HG03159 (cell line): ENCODE data around the gene YLPM1.

Source experiments
- ATAC-seq: cut with Tn5 transposase; IDR thresholded peaks from one replicate; pipeline ENCODE4 v1.9.1; 2021; ENCODE audit warnings: mild to moderate bottlenecking, moderate library complexity; ENCODE audit not compliant: unreplicated experiment

Gene YLPM1

DNA sequence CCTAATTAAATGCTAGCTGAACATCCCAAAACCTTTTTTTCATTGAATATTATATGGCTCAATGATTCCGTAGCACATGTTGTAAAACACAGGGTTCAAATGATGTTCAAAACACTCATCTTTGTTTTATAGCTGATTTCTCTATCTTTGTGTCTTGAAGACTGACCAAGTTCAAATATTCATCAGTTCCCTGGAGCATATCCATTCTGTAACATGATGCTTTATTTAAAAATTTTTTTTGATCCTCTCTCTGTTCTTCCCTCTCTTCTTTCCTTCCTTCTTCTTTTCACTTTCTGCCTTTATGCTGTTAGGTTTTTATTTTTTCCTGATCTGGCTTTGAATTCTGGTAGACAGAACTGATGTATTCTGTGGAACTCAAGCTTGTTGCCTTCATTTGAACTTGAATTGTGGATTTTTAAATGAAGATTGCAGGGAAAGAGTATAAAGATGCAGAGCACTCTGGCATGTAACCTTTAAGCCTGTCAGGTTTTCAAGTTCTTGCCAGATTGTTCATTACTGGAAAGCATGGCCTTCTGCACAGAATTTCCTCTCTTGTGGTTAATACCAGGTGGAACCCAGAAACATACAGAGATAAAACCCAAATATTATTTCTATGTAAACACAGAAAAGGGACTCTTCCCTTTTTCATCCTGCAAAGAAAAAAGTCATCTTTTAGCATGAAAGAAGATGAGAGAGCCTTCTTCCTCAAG, 73.3 kb downstream of the YLPM1 start:
- no peak for ATAC-seq

DNA sequence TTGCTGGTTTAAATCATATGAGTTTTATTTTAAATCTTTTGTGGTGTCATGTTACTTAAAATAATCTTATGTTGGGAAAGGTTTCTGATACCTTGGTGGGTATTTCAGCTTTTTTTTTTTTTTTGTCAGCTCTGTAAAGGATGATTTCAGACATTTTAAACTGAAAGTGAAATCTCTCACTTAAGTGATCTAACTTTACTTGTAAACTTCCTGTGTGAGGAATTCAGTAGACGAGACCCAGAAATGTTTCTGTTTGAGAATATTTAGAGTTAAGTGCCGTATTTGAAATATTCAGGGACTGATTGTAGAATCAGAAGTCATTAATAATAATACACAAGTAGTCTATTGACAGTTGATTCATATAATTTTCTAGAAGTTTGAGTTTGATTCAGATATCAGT, 75.0 kb downstream of the YLPM1 start:
- ATAC-seq: no peak

DNA sequence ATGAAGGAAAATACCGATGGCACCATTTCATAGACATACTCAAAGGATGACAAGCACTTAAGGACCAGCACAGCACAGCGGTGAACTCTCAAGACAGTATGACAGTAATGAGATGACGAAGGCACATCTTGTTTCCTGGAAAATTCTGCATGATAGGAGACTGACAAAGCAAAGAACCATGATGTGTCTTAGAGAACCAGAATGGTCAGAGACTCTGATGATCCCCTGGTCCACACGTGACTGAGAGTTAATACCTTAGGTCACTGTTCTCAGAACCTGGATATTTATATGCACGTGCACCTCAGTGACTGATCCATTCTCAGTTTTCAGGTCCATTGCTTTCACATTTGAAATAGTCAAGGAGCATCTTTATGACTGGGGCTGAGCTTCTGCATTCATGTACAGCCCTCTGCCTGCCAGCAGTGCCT, 77.5 kb downstream of the YLPM1 start:
- peak; percentile 58 for ATAC-seq

DNA sequence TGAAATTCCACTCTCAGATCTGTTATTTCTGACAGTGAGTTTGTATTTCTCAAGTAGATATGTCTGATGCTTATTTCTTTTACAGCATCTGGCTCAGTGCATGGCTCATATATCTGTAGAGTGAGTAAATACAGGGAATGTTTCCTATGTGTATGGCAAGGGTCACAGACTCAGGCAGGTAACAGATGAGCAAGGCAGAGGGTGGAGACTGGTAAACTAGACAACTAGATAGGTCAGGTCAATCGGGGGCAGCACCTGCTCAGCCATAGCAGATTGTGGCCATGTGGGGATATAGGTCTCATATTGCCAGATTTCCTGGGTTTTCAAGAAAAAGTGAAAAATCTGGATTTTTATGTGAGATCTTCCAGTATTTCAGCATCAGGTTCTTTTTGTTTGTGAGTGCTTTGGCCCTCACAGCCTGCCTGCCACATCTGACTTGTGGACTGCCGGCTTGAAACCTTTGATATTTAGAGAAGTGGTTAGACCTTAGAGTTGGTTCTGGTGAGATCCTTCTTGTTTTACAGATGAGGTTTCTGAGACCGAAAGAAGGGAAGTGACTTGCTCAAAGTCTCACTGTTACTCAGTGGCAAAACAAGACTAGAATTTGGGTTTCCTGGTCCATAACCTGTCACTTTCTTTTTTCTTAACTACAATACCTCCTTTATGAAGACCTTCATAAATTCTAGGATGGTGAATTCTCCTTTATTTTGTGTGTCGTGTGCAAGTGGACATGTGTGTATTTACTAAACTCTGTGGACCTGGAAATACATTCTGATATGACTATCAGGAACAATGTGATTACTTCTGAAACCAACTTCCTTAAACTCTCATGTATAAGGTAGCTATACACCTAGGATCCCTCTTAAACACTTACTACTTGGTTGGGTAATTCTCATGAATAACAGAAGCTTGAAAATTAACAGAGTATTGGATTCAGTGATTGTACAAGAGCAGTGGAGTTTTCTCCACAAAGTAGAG, 78.4 kb downstream of the YLPM1 start:
- ATAC-seq: peak; percentile 75

DNA sequence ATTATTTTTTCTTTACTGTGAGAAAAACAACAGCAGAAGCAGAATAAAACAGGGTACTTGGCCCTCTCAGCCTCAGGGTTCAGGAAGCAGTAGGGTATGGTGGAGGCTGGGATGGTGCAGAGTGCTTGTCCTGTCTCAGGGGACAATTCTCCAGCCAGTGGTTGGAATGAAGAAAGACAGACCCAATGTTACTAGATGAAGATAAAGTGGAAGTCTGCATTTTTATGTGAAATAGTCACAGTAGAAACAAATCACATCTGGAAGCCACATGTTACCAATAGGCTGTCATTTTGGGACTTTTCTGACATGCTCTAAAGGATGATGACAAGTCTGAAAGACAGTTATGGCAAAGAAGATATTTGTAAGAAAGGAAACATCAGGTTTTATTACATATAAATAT, 80.5 kb downstream of the YLPM1 start:
- ATAC-seq: no peak

DNA sequence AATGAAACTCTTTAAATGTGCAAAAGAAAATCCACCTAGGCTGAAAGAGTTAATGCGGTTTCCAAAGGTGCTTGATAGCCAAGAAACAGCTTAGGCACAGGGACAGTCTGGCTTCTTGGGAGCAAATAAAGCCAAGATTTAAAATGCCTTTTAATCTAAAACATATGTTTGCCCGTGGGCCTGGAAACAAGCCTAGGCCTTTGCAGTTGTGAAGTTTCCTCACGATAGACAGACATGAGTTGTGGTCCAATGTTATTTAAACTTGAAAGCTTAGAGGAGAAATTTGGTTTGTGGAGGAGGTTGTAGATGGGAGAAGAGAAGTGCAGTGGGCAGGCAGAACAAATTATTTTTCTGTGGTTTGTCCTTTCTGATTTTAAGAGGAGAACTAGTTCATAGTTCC, 83.1 kb downstream of the YLPM1 start:
- ATAC-seq: no peak

DNA sequence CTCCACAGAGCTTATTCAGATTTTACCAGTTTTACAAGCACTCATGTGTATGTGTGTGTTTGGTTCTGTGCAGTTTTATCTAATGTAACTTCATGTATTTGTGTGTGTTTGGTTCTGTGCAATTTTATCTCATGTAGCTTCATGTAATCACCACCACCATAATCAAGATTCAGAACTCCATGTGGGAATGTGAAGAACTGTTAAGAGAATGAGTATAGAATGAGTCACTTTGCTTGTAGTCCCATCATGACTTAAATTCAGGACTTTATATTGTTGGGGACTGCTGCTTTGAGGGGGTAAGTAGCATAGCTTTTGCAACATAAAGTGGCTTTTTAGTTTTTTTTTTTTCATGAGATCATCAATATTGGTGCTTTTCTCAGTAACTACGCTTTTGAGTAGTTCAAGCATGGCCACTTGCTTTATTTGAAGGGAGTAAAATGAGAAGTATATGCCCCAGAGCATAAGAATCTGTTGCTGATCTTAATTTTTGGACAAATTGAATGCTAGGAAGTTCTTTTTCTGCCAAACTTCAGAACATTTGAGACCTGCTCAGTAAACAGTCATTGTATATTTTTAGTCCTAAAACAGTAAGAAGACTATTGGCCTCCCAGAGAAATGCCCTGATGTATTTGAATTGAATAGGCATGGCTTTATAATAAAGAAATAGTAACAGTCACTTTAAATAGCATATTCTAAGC, 84.0 kb downstream of the YLPM1 start:
- ATAC-seq: no peak

DNA sequence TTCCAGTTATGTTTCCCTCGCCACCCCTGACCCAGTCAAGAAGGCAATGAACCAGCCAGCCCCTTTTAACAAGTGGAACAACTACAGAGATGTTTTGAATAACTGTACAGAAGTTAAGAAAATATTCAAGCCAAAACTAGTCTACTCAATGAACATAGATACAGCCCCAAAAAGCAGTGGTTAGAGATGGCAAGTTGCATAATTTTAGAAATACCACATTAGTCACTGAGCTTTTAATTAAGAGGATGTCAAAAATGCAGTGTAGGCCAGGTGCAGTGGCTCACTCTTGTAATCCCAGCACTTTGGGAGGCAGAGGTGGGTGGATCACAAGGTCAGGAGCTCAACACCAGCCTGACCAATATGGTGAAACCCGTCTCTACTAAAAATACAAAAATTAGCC, 85.7 kb downstream of the YLPM1 start:
- ATAC-seq: no peak

DNA sequence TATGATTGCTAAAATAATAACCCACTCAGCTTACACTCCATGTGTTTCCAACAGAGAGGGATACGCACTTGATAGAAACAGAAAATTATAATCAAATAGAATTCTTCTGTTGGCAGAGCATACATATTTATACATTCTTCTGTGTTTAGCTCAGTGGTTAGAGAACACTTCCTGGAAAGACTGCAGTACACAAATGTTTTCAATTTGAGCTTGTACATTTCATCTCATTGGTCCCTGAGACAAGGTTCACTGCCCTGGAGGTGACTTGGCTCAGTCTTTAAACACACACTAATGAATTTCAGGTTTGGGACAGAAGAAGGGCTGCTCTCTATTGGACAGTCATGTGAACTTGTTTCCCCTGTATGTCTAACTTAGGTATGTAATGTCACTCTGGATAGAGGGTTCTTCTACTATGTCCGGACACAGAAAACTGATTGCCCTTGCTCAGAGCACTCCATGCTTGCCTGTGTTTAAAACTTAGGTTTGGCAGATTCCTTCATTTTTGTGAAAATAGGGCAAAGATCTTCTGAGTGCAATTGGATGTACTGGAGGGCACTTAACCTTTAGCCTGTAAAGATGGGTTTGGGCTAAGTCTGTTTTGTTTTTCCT, 89.9 kb downstream of the YLPM1 start:
- ATAC-seq: no peak

DNA sequence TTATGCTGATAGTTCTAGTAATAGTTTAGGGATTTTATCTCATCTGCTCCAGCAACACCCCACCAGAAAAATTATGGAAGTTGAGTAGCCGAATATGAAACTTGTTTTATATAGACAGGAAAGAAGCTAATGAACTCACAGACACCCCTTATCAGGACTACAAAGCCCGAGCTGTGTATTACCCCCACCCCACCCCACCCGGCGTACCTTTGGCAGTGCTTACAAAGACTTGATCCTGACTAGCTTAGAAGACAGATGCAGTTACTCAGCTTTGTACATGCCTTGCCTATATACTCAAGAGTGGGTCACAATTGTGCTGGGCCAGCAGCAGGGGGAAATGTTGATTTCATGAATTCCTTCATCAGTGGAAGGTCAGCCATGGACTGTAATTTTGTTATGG, 90.5 kb downstream of the YLPM1 start:
- no peak for ATAC-seq

DNA sequence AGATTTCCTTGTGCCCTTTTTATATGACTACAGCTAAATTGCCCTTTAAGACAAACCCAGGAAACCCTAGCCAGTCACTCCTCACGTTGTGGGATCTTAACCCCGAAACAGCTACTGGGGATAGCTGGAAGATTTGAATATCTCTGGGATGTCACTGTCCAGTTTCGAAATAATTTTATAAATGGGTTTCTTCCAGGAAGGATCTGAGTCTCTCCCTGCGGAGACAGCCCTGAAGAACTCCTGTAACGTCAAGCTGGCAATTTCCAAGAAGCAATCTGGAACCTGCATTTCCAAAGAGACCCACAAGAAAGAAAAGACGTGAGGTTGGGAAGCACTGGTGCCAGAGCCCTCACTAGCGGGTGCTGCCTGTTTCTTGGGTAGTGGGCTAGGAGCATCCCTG, 91.9 kb downstream of the YLPM1 start:
- no peak for ATAC-seq

DNA sequence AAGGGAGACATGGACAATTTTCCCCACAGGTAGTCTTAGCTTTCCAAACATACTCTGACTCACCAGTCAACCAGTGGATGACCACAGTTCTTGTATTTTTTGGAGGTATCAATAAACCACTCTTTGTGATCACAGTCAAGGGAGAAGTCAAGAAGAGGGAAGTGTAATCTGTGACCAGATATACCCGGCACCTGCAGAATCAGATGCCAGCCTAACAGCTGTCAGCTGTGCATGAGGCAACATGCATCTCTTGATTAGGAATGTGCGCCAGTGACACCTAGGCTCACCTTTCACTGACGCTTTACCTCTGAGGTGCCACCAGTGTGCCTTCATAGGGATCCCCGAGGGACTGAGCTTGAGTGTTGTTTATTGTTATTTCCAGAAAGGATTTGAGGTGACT, 92.8 kb downstream of the YLPM1 start:
- no peak for ATAC-seq

DNA sequence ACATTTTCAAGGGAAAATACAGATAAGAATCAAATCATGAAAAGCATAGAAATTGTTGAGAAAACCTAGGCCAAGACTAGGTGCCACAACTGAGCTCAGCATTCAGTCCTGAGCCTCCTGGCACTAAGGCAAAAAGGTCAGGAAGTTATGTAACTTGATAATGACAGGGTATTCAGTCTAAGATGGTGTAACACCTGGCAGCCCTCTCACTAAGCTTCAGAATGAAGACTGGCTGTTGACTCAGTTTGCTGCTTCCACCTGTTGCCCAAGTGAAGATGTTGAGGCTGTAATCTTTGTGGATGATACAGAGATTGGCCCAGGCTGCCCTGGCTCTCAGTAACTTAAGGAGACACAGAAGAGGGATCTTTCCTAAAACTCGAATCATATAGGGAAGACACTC, 93.2 kb downstream of the YLPM1 start:
- no peak for ATAC-seq

DNA sequence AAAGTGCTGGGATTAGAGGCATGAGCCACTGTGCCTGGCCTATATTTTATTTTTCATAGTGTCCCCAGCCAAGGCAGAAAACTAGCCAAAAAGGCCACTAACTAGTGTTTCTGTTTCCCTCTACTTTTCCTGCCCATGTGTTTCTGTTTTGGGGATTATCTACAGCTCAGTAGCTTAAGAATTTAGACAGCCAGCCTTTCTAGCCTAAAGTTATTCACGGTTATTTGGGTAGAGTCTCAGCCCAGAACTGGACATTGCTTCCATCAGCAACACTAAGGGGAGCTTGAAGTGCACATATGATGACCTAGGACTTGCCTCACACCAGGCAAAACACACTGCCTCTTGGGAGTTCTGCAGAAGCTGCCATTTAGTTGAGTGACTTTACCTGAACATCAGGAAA, 94.9 kb downstream of the YLPM1 start:
- ATAC-seq: no peak

DNA sequence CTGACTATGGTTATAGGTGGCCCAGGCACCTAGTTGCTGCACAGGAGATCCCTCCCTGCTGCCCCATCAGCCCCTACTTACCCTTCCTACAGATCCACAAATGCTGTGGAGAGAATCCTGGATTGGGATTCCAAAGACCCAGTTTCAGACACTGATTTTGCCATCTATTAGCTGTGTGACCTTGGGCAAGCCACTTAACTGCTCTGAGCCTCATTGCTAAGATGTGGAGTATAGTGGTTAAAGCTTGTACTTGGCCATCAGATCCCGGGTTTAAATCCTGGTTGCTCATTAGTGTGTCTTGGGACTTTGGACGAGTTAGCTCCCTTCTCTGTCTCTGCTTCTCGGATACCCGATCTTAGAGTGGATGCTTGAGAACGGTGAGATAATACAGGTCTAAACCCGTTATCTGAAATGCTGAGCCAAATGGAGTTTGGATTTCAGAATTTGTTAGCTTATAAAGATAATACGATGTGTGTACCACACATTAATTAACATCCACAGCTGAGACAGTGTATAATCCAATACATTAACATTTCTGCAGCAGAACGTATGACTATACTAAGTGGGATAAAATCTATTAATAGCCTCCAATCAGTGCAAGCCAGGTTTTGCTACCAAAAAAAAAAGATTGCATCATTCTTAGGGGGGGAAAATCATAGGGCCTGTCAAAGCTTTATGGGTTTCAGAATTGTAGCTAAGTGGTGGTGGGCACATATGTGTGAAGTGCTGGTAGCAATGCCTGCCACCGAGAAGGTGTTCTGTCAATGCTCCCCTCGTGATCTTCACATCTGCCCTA, 96.8 kb downstream of the YLPM1 start:
- no peak for ATAC-seq

DNA sequence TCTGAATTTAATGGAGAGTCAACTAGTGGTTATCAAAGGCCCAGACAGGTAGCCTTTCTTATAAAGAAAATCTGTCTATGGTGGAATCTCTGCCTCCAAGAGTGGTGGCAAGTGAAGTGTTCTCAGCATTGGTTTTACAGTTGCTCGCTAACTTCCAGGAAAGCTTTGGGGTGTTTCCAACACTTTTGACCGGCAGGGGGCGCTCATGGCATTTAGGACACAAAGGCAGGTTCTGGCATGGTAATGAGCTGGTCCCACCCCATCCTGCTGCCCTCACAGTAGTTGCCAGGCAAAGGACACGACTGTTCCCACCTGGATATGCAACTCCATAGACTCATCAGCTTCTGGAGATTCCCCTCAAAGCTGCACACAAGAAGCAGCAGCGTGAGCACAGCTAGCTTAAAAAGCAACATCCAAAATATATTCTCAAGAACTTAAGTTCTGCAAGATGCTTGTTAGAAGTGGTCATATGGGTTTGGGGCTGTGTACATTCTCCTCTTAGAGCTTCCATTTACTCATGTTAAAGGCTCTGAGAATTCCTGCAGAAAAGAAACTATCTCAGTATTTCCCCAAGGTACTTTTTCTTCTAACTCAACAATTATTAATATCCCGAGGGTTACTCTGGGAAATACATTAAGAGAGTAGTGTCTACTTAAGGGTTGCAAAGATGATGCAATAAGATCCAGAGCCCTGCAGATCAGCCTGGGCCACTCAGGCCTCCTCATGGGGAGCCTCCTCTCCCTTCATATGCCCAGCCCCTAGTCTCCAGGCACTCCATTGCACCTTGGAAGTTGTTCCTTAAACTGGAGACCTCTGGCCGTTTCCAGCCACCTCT, 98.0 kb downstream of the YLPM1 start:
- ATAC-seq: no peak

DNA sequence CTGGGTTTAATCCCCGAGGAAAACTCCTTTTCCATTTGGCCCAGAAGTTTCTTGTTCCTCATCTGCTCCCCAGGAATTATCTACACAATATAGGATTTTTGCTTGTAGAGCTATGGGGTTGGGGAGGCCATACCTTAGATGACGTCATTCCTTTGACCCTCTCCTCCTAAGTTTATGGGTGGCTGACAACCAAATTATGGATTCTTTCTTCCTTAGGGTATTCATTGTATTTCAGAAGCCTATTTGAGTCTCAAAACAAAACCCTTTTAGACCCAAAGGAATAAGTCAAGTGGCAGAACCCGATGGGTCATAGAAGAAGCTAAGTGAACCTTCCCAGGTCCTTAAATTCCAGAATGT, 98.6 kb downstream of the YLPM1 start:
- no peak for ATAC-seq

DNA sequence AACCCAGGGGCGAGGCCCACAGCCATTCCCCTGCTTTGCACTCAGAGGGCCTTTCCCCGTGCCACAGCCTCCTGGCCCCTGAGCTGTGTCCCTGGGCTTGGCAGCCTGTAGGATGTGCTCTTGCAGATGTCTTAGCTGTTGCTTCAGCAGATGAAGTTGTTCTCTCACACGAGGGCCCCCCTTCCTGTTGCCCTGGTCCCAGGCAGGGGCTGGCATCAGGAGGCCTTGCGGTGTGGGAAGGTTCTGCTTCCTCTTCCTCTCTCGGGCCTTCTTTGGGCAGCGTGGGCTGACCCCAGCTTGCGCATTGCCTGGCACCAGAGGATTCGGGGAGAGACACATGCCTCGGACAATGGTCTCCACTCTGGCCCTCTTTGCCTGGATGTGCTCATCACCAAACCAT, 100.2 kb downstream of the YLPM1 start:
- no peak for ATAC-seq

DNA sequence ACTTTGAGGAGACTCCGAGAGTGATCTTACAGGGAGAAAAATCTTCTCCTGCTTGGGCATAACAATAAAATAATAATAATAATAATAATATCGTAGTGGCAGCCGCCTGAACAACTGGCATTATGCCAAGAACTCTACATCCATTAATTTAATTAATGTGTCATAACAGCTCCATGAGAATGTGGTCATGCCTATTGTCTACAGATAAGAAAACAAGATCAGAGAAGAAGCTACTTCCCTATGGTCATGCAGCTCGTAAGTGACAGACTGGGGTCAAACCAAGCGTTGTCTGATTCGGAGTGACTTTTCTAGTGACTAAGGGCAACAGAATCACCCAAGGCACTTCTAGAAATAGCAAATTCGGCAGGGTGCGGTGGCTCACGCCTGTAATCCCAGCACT, 101.1 kb downstream of the YLPM1 start:
- ATAC-seq: no peak

DNA sequence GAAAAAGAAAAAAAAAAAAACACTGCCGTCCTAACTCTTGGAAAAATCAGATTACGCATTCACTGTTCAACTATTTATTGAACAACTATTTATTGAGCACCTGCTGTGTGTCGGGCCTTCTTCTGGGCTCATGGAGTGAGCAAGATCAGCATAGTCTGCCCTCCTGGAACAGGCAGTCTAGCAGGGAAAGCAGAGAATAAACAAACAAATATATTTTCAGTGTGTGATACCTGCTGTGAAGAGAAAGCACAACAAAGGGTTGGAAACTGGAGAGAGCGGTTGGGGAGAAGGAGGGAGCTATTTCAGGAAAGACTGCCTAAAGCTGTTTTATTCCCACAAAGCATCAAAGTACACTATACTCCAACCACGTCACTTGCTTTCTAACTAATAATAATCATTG, 102.0 kb downstream of the YLPM1 start:
- ATAC-seq: no peak
